SU-DHL-6 (cell line): ENCODE measurements around the gene ARVCF.

Experiments used
- CTCF ChIP-seq: fragments of 200-600 bp; sonication (generic); IDR thresholded peaks from one replicate; pipeline ENCODE4 v1.5.1; 2017; ENCODE audit warnings: antibody characterized with exemption, mild to moderate bottlenecking, low read length, moderate library complexity; ENCODE audit not compliant: insufficient read depth, poor library complexity, severe bottlenecking
- EZH2phosphoT487 ChIP-seq: fragments of 200-600 bp; sonication (generic), shearing (Covaris generic); conservative IDR thresholded peaks from 2 replicates; pipeline ENCODE4 v1.6.1; 2018; ENCODE audit warnings: mild to moderate bottlenecking, antibody characterized with exemption, low read length, moderate library complexity, mixed read lengths

- TF ChIP-seq CTCF (no peak), EZH2phosphoT487 (no peak)
Observed at GRCh38 chr22:20039683-20040325, 23.2 kb upstream of the ARVCF start.
